Neural progenitor cell (in vitro differentiated cells): ENCODE measurements around the gene CMC2. TPM values are rescaled to one million over a fixed set of nuclear protein-coding genes. Genes with fewer than 3 reads are reported as not detected.

Source experiments
- DNase-seq: peaks from one replicate; pipeline ENCODE4 v3.0.0-alpha.2; 2016; ENCODE audit warnings: low spot score
- H2AFZ ChIP-seq: fragments of 200-600 bp; sonication (generic); replicated peaks from 2 replicates; pipeline ENCODE4 v1.6.1; 2016; ENCODE audit warnings: antibody characterized with exemption
- H3F3A ChIP-seq: fragments of 200-600 bp; sonication (generic); 2 replicates; pipeline ENCODE4 v1.6.1; 2016; ENCODE audit warnings: antibody characterized with exemption, low read depth
- H3K27ac ChIP-seq: fragments of 200-600 bp; sonication (generic); 2 replicates; pipeline ENCODE4 v1.5.1; 2016; ENCODE audit warnings: mild to moderate bottlenecking
- H3K27me3 ChIP-seq: fragments of 200-600 bp; sonication (generic); 2 replicates; pipeline ENCODE4 v1.6.1; 2016; ENCODE audit warnings: mild to moderate bottlenecking, moderate library complexity
- H3K36me3 ChIP-seq: fragments of 200-600 bp; sonication (generic); 2 replicates; pipeline ENCODE4 v1.5.1; 2016
- H3K4me1 ChIP-seq: fragments of 200-600 bp; sonication (generic); 2 replicates; pipeline ENCODE4 v1.6.1; 2016; ENCODE audit warnings: mixed run types
- H3K4me2 ChIP-seq: fragments of 200-600 bp; sonication (generic); 2 replicates; pipeline ENCODE4 v1.6.1; 2016
- H3K4me3 ChIP-seq: fragments of 200-600 bp; sonication (generic); 2 replicates; pipeline ENCODE4 v1.5.1; 2016
- H3K79me2 ChIP-seq: fragments of 200-600 bp; sonication (generic); 2 replicates; pipeline ENCODE4 v1.6.1; 2016; ENCODE audit warnings: low read depth
- H3K9ac ChIP-seq: fragments of 200-600 bp; sonication (generic); 2 replicates; pipeline ENCODE4 v1.6.1; 2016
- H3K9me3 ChIP-seq: fragments of 200-600 bp; sonication (generic); 2 replicates; pipeline ENCODE4 v1.5.1; 2016; ENCODE audit warnings: low read depth
- H4K20me1 ChIP-seq: fragments of 200-600 bp; sonication (generic); 2 replicates; pipeline ENCODE4 v1.6.1; 2016; ENCODE audit warnings: low read depth
- H3K27ac Mint-ChIP-seq: 3 replicates; pipeline ENCODE4 v1.8.0; 2021; ENCODE audit warnings: mixed read lengths
- H3K27me3 Mint-ChIP-seq: 2 replicates; pipeline ENCODE4 v1.8.0; 2022; ENCODE audit warnings: low read depth, mild to moderate bottlenecking, inconsistent platforms, moderate library complexity, mixed read lengths; ENCODE audit not compliant: insufficient read depth
- H3K36me3 Mint-ChIP-seq: 3 replicates; pipeline ENCODE4 v1.8.0; 2021; ENCODE audit warnings: mixed read lengths
- H3K4me1 Mint-ChIP-seq: 3 replicates; pipeline ENCODE4 v1.8.0; 2021; ENCODE audit warnings: mixed read lengths
- H3K4me3 Mint-ChIP-seq: 3 replicates; pipeline ENCODE4 v1.8.0; 2021; ENCODE audit warnings: mild to moderate bottlenecking, moderate library complexity, mixed read lengths
- H3K9me3 Mint-ChIP-seq: 3 replicates; pipeline ENCODE4 v1.8.0; 2020; ENCODE audit warnings: mixed read lengths
- CTCF ChIP-seq: fragments of 200-600 bp; sonication (generic); IDR thresholded peaks from 2 replicates; pipeline ENCODE4 v1.5.1; 2017; ENCODE audit warnings: antibody characterized with exemption, mild to moderate bottlenecking
- EZH2 ChIP-seq: fragments of 200-600 bp; sonication (generic); IDR thresholded peaks from 2 replicates; pipeline ENCODE4 v1.6.1; 2017; ENCODE audit warnings: antibody characterized with exemption, mild to moderate bottlenecking, moderate library complexity
- EZH2phosphoT487 ChIP-seq: fragments of 200-600 bp; sonication (generic); IDR thresholded peaks from 2 replicates; pipeline ENCODE4 v1.6.1; 2017; ENCODE audit warnings: antibody characterized with exemption
- total RNA-seq: library from RNA; depleted of rRNA; stranded (reverse); fragments of >200 nt; gene quantifications from 2 replicates; pipeline ENCODE4 v1.2.3, GENCODE V29; 2015; ENCODE audit warnings: low replicate concordance

CMC2 gene
- total RNA-seq, result 70.5 and 138 TPM in 2 replicates

GRCh38 chr16:81006813-81007695 is at the start of gene CMC2, which contains the start of gene CENPN:
Gene CMC2 (minus strand): TSS chr16:81006885. CDS start chr16:80997394, 9,491 bp downstream.
Gene CENPN (plus strand): TSS chr16:81007214. CDS start chr16:81011940, 4,726 bp downstream.
- Histone ChIP-seq H3K27ac (peak within 1 kb of the TSS; percentile 100), H3K4me3 (peak within 1 kb of the TSS; percentile 76), H3K79me2 (peaks cover 92% of the 10 kb centered on the region), H3K9ac (peak within 1 kb of the TSS; percentile 100), H3K36me3 (peaks cover 4% of the 10 kb centered on the region), H4K20me1 (peaks cover 45% of the 10 kb centered on the region), H2AFZ (peak within 1 kb of the TSS; percentile 100), H3K4me1 (peaks cover 17% of the 10 kb centered on the region), H3K4me2 (peak within 1 kb of the TSS; percentile 79), H3K9me3 (no peaks in the 10 kb centered on the region), H3F3A (peaks cover 10% of the 10 kb centered on the region), H3K27me3 (no peaks in the 10 kb centered on the region)
- H3K36me3 Mint-ChIP-seq, result peaks cover 8% of the 10 kb centered on the region
- peaks cover 35% of the 10 kb centered on the region for H3K4me1 Mint-ChIP-seq
- peak; percentile 99 for DNase-seq
- no peaks in the 10 kb centered on the region for H3K9me3 Mint-ChIP-seq
- H3K27me3 Mint-ChIP-seq, result peaks cover 3% of the 10 kb centered on the region
- H3K4me3 Mint-ChIP-seq, result peak within 1 kb of the TSS; percentile 99
- H3K27ac Mint-ChIP-seq, result peak within 1 kb of the TSS; percentile 100
- TF ChIP-seq EZH2phosphoT487 (no peak), EZH2 (no peak), CTCF (no peak)

DNA sequence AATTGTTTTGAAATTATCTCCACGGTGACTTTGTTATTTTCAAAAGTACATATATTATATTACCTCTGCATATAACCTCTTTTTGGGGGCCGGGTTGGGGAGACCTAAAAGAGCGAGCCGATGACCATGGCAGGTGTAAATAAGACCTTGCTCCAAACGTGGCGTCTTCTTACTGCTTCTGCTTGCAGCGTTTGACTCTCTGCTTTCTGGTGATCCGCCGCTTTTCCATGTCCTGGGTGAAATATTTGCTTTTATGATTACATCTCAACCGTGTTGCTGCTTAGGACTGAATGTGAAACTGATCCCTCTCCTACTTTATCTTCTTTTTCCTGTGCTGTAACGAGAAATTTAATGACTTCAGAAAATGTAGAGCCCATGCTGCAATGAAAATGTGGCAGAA is 47.1 kb upstream of the CMC2 start:
- no peak overlapping the region for H3K27ac ChIP-seq
- no peaks in the 10 kb centered on the region for H3K4me1 Mint-ChIP-seq
- H3K9ac ChIP-seq, result no peak overlapping the region
- TF ChIP-seq EZH2phosphoT487 (no peak), EZH2 (no peak), CTCF (no peak)
- no peaks in the 10 kb centered on the region for H3F3A ChIP-seq
- peaks cover 3% of the 10 kb centered on the region for H3K27me3 Mint-ChIP-seq
- no peak overlapping the region for H3K4me3 ChIP-seq
- no peaks in the 10 kb centered on the region for H3K79me2 ChIP-seq
- peaks cover 15% of the 10 kb centered on the region for H3K9me3 Mint-ChIP-seq
- no peak overlapping the region for H3K27ac Mint-ChIP-seq
- no peaks in the 10 kb centered on the region for H4K20me1 ChIP-seq
- H2AFZ ChIP-seq, result no peak overlapping the region
- H3K36me3 Mint-ChIP-seq, result peaks cover 7% of the 10 kb centered on the region
- no peaks in the 10 kb centered on the region for H3K4me1 ChIP-seq
- DNase-seq, result no peak
- no peak overlapping the region for H3K4me2 ChIP-seq
- no peaks in the 10 kb centered on the region for H3K36me3 ChIP-seq
- no peaks in the 10 kb centered on the region for H3K9me3 ChIP-seq
- H3K27me3 ChIP-seq, result no peaks in the 10 kb centered on the region
- no peak overlapping the region for H3K4me3 Mint-ChIP-seq

- Mint-ChIP-seq H3K9me3 (peaks cover 4% of the 10 kb centered on the region), H3K4me1 (peaks cover 28% of the 10 kb centered on the region), H3K36me3 (peaks cover 50% of the 10 kb centered on the region), H3K27me3 (peaks cover 5% of the 10 kb centered on the region), H3K4me3 (no peak overlapping the region), H3K27ac (no peak overlapping the region)
- no peak for DNase-seq
- Histone ChIP-seq H3K9ac (no peak overlapping the region), H3K4me1 (peaks cover 30% of the 10 kb centered on the region), H2AFZ (no peak overlapping the region), H3K4me2 (no peak overlapping the region), H3K36me3 (peaks cover 21% of the 10 kb centered on the region), H3K9me3 (no peaks in the 10 kb centered on the region), H4K20me1 (peaks cover 66% of the 10 kb centered on the region), H3F3A (peaks cover 32% of the 10 kb centered on the region), H3K27ac (no peak overlapping the region), H3K79me2 (peaks cover 45% of the 10 kb centered on the region), H3K4me3 (no peak overlapping the region), H3K27me3 (no peaks in the 10 kb centered on the region)
- TF ChIP-seq CTCF (no peak), EZH2 (no peak), EZH2phosphoT487 (no peak)
These were observed 36.1 kb upstream of the CMC2 start for GRCh38 chr16:81042821-81043220.
